ENCODE measurements around the gene SEMA6A.

Gene SEMA6A

DNA sequence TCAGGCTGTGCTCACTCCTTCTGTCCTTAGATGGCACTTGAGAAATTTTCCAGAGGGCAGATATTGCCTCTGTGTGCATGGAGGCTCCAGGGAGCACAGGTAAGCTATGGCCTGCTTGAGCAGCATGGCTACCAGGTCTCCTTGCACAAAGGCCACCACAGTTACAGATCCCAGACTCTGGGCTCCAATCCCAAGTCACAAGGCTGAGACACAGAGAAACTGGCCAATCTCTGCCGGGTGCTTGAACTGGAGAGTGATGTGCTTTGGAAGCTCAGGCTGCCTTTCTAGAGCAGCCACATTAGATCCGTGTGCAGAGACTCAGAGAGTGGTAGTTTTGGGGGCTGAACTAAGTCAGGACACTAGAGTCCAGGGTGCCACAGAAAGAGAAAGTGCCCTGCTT is 145.7 kb downstream of the SEMA6A start:
- no peak for DNase-seq

- DNase-seq: no peak
These were observed 146.2 kb downstream of the SEMA6A start for GRCh38 chr5:116428413-116428812.

- no peak for DNase-seq
These were observed 149.7 kb downstream of the SEMA6A start for GRCh38 chr5:116424951-116425350.

DNA sequence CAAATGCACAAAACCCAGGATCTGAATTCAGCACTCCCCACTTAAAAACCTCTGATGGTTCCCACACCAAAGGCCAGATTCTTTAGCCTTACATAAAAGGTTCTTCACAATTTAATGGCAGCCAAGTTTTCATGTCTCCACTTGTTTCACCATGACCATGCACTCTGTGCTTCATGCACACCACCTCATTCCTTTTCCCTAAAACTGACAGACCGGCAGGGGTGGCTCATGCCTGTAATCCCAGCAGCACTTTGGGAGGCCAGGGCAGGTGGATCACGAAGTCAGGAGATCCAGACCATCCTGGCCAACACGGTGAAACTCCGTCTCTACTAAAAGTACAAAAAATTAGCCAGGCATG is 150.4 kb downstream of the SEMA6A start:
- no peak for DNase-seq

DNA sequence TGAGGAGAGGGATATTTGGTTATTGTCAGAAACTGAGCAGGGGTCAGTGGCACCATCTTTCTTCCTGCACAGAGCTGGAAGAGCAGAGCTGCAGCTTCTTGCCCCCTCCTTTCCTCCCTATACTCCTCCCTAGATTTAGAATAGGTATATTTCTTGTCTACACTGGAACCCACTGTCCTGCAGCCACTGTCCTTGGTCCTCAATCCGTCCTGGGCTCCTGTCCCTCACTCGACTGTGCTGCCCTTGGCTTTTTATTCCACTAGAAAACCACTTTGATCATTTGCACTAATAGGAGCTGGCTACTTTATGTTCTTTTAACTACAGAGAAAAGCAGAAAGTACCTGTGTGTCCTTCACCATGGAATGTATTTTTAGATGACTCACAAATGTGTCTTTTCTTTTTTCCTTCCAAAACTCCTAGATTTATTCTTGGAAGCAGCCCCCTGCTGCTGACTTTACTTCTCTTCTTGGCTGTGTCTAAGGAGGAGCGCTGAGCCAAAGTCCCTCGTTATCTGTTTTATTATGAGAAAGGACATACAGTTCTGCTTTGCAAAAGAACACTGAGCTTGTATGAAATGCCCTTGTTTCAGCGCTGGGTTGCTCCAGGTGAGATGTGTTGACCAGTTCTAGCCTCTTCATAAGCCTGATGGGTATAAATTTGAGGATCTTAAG is 150.9 kb downstream of the SEMA6A start:
- no peak for DNase-seq

GRCh38 chr5:116423141-116423540 is 151.5 kb downstream of the SEMA6A start:
- no peak for DNase-seq

DNA sequence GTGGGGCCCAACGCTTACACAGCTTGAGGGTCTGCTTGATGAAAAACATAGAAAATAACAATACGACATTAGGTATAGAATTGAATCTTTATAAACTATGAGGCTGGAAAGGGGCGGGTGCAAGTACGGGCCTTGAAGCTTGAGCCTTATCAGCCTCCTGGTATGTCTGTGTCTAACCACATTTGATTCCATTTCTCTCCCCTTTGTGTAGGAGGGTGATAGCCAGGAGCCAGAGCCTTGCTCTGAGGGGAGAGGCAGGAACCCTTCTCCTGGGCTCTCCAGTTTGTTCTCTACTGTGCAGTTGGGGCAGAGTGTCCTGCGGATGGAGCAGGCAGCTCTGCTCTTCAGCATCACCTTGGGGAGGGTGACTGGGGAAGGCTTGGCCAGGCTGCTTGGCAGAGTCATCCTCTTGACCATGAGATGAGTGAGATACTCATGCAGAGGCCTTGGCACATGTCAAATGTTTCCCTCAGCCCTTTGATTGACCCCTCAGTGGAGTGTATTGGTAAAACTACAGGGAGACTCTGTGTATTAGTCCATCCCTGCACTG is 153.5 kb downstream of the SEMA6A start:
- no peak for DNase-seq

DNA sequence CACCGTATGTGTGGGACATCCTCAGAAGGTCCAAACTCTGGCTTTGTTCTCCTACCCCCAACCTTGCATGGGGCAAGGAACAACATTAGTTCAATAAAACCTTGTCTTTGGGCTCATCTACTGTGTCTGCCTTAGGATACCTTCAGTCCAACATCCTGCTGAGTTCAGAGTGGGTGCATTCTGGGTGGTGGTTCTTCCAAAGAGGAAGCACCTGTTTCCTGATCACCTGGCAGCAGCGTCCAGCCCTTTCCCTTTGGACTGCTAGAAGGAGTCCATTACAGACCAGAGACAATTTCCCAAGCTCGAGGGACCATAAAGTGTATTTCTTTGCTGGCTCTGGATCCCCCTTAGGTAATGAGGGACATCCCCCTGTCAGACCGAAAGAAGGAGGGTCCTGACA is 154.1 kb downstream of the SEMA6A start:
- no peak for DNase-seq

- no peak for DNase-seq
These were observed 155.4 kb downstream of the SEMA6A start for GRCh38 chr5:116419258-116419657.

GRCh38 chr5:116418774-116419173 is 155.8 kb downstream of the SEMA6A start:
- no peak for DNase-seq

GRCh38 chr5:116418016-116418415 is 156.6 kb downstream of the SEMA6A start:
- DNase-seq: no peak

DNA sequence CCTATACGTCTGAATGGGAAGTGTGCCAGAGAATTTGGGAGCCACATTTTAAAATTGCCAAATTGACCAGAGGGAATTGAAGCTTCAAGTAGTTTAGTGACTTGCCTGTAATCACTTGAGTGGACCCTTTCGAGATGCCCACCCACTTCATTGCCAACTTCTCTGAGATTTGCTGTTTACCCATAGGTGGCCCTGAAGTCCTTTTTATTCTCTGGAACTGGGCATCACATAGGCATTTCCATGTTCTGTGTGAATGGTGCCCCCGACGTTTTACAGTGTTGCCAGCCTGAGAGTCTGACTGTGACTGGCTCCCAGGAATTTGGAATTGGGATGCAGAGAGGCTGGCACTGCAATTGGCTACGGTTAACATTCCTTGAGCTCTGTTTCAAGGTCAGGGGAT is 158.6 kb downstream of the SEMA6A start:
- no peak for DNase-seq

GRCh38 chr5:116415182-116415581 is 159.4 kb downstream of the SEMA6A start:
- no peak for DNase-seq

- no peak for DNase-seq
These were observed 163.5 kb downstream of the SEMA6A start for GRCh38 chr5:116411101-116411571.

DNA sequence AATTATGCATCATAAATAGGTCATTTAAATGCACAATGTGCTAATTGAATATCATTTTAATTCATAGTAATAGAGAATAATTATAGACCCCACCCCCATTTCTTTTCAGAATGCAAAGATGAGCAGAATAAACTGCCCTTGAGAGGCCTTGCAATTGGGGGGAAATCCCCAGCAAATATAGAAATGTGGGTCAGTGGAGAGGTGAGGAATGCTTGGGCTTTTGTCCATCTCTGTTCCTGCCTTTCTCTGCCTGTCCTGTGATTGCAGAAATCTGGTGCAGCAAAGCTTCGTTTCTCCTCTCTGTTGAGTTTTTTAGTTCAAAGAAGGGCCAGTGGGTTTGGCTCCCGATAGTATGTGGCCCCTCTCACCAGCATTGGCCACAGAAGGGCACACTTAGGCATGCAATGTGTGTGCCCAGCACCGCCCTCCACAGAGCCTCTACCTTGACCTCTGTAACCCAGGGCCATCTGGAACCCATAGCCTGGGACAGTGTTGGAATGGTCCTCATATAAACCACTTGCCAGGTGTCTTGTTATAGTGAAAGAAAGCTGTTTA is 164.2 kb downstream of the SEMA6A start:
- DNase-seq: no peak

- DNase-seq: no peak
These were observed 164.9 kb downstream of the SEMA6A start for GRCh38 chr5:116409591-116410296.

DNA sequence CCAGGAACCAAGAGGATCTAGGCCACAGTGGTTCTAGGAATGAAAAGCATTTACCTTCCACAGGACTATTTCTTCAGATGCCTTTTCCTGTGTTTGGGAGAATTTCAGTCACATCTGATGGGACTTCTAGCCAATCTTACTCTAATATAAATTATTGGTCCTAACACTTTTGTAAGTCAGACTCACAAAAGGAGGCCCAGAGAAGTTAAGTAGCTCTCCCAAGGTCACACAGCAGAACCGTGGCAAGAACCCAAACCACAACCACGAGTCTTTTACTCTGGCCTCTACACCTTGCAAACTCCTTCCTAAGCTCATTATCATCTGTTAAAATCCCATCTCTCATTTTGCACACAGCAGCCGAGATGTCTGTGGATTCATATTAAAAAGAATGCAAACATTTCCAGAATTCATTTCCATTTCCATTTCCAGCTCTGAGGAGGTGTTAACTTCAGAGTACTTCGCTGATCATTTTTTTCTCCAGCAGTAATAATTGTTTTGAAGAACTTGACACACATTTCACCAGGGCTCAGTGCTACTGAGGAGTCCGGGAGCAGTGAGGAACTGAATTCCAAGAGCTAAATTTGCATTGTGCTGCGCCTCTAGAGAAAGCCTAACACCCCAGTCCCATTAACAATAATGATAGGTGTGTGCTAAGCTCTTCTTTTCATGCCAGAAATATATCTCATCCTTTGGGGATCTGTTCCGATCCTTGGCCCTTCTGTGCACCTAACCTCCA is 168.1 kb downstream of the SEMA6A start:
- no peak for DNase-seq

GRCh38 chr5:116404792-116405191 is 169.8 kb downstream of the SEMA6A start:
- no peak for DNase-seq

- DNase-seq: no peak
These were observed 170.6 kb downstream of the SEMA6A start for GRCh38 chr5:116404016-116404415.

GRCh38 chr5:116402235-116402634 is 172.4 kb downstream of the SEMA6A start:
- no peak for DNase-seq

GRCh38 chr5:116401576-116401975 is 173.0 kb downstream of the SEMA6A start:
- DNase-seq: no peak

GRCh38 chr5:116396476-116397099 is 178.0 kb downstream of the SEMA6A start:
- DNase-seq: no peak

- DNase-seq: no peak
These were observed 178.9 kb downstream of the SEMA6A start for GRCh38 chr5:116395631-116396203.
